Stimulated activated CD8-positive, alpha-beta memory T cell treated with anti-CD3 and anti-CD28 coated beads, Interleukin-4, amount 100 ng/mL, for 4 hours (primary cell): ENCODE results near the gene CD4.

Experiments
- DNase-seq, 2 donors: peaks; one replicate each; pipeline ENCODE4 v3.0.0-alpha.2; 2020; ENCODE audit warnings: low read depth in 2 of 2, low spot score in 1 of 2

The CD4 gene

DNA sequence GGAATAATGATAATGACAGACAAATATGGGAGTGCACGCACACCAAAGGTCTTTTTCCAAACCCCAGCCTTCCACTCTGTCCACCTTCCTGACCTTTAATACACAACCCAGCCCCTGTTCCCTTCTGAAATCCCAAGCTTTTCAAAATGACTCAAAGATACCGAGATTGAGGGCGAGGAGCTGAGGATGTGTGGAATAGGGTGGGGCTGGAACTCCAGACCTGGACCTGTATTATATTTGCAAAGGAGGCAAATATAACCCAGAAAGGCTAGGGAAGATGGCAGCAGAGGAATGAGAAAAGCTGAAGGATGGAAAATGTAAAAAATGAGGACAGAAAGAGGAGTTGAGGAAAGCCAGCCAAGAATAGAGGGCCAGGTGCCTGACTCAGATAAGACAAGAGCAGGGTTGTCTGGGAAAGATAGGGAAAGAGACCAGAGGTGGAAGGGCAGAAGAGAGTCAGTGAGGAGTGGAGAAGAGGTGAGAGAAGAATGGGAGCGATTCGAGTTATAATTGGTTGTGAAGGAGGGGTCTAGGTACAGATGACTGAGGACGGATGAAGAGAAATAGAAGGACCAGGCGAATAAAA lies 24.2 kb upstream of the CD4 start:
- DNase-seq, result no peak

DNA sequence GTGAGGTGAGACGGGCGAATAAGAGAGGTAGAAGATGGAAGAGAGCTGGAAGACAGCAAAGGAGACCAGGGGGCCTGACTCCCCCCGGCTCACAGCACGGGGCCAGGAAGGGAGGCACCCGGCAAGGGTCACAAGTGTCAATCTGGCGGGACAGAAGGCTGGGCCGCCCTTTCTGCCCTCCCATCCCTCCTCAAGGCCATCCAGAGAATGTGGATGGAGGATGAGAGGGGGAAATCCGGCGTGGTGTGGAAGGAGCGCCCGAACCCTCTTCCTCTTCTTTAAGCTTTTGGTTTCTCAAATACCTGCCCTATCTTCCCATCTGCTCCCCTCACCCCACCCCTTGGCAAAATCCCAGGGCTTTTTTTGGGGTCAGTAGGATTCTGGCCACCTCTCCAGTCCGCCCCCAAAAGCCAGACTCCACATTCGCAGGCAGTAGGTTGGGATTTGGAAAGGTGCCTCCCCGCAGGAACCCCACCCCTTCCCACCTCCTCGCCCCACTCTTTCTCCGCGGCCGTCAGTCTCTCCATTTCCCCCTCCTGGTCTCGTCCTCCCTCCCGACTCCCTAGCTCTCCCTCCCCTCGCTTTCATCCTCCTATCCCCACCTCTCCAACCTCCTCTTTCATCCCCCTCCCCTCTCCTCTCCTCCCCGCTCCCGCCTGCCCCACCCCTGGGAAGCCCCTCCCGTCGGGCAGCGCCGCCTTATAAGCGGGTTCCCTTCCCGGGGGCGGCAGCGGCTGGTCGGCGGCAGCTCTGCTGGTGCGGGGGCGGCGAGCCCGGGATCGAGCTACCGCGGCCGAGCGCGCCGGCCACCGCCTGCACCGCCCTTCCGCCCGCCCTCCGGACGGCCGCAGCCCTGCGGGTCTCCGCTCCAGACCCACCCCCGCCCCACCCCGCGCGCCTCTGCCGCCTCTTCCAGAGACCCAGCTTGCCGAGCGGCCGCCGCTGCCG lies 23.4 kb upstream of the CD4 start, which contains the start of gene PTMS:
PTMS (plus strand) TSS at position 730 of the 948 bp plus-strand sequence. CDS start 343 bp downstream, outside the sequence.
- no peak for DNase-seq

DNA sequence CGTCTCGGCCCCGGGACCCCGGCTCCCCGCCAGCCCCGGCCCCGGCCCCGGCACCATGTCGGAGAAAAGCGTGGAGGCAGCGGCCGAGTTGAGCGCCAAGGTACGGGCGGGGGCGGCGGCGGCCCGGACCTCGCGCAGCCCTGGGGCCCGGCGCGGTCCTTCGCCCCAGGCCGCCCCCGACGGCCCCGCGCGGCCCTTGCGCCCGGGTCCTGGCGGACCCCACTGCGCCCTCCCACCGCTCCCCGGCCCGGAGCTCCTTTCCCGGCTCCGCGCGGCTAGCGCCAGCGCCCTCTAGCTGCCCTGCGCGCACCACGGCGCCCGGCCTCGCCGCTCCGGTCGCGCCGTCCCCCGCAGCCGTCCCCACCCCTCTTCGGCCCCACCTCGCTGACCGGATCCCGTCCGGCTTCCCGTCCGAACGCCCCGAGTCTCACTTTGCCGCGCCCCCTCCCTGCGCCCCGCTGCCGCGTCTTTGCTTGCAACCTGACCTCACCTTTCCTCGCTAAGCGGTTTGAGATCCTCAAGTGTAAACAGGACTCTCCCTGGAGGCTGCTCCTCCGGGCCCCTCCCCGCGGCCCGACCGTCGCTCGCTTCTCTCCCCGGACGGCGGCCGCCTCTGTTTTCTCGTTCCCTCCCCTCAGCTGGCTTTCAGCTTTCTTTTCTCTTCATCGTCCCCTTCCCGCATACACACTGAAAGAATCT lies 22.5 kb upstream of the CD4 start:
- DNase-seq, result no peak

DNA sequence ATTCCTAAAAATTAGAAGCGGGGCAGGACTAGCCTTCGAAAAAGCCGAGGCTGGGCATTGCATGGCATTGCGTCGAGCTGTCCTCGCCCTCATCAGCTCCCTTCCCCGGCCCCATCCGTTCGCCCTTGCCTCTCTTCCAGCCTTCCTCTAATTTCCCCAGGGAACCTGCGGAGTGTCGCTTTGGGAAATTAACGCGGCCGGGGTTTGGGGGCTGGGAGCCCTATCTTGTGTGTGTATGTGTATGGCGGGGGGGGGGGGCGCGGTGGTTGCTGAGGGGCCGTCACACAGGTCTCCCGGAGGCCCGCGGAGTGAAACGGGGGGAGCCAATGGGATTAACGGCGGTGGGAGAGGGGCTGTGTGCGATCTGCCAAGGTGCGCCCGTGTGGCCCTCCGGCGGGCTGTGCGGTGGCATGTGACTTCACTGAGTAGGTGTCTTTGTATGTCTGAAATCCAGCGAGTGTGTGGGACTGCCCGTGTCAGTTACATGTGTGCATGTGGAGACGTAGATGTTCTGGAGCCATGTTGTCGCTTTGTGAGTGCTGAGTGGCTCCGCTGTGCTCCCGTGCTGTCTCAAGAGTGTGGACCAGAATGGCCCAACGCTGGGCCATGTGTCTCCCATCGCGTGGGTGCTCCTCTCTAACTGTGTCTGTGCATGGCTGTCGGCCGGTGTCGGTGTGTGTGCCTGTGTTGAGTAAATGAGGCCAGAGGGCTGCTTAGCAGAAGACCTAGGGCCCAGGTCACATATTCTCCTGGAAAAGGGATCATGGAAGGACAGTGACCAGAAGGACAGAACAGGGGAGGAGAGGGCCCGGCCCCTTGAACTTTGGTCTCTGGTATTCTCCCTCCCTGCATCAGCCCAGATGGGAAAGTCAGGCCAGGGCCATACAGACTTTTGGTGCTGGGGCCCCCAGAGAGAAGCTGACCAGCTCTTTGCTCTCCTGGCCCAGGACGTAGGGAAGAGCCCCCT lies 21.7 kb upstream of the CD4 start:
- DNase-seq, result no peak

DNA sequence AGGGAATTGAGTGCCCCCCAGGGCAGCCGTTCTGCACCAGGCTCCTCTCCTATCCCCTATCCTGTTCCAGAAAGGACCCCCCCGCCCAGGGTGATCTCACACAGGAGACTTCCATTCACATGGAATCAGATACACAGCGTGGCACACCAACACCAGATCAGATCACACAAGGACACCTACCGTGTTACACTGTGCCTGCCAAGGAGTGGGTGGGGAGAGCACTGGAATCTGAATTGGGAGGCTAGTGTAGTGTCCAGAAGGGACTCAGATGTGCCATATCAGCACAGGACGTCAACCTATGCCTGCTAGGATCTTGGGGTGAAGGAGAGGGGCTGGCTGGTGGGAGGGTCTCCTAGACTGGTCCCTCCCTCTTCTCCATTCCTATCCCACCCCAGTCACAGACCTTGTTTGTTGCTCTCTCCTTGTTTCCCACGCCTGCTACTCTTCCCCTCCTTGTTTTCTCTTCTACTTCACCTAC lies 20.9 kb upstream of the CD4 start:
- DNase-seq, result no peak

DNA sequence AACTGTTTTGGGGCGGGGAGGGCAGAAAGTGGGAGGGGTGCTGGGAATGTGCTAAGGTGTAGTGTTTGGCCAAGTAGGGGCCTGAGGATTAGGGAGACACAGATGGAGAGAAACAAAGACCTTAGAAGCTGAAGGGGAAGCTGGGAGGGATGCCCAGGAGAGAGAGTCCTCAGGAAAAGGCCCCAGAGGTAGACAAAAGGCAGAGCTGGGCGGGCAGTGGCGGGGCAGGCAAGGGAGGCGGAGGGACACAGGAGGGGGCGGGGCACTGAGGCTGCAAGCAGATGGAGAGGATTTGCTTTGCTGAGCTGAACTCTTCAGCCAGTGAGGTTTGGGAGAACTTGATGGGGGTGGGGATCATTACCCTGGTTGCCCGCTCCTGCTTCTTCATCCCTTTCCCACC lies 20.3 kb upstream of the CD4 start:
- no peak for DNase-seq

DNA sequence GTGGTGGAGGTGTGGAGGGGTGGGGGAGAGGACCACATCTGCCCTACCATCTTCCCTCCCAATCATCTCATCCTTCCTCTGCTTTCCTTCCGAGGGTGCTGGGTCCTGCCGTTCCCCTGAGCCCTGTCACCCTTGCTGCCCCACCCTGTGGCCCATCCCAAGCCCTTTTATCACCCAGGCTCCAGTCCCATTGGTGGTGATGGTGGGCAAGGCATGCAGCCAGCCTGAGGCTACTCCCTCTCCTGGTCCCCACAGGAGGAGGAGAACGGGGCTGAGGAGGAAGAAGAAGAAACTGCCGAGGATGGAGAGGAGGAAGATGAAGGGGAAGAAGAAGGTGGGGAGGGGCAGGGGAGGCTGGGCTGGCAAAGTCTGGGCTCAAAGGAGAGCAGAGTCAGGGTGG lies 19.7 kb upstream of the CD4 start:
- DNase-seq, result no peak

DNA sequence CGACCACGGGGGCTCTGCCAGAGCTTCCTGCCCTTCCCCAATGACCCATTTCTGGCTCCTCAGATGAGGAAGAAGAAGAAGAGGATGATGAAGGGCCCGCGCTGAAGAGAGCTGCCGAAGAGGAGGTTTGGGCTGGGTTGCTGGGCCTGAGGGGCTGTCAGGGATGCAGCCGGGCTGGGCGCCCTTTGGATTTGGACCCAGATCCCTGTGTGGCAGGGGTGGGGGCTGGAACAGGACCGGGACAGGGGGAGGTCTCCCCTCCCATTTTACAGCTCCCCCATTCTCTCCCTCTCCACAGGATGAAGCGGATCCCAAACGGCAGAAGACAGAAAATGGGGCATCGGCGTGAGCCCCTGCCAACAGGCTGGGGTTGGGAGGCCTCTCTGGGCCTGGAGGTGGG lies 19.2 kb upstream of the CD4 start:
- DNase-seq, result no peak

DNA sequence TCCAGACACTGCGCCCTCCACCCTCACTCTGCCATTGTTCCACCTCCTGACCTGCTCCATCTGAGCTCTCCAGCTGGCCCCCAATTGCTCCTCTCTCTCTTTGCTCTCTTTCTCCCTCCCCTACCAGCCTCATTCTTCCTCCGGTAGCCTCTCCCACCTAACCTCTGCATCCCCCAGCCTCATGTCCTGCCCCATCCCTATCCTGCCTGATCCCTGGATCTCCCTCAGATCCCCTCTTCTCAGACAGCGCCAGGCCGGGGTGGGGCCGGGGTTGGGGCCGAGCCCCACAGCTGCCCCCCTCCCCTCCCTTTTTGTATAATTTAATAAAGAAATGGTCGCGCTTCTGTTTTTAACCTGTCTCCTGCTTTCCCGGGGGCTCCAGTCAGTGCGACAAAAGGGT lies 18.7 kb upstream of the CD4 start:
- DNase-seq, result no peak

DNA sequence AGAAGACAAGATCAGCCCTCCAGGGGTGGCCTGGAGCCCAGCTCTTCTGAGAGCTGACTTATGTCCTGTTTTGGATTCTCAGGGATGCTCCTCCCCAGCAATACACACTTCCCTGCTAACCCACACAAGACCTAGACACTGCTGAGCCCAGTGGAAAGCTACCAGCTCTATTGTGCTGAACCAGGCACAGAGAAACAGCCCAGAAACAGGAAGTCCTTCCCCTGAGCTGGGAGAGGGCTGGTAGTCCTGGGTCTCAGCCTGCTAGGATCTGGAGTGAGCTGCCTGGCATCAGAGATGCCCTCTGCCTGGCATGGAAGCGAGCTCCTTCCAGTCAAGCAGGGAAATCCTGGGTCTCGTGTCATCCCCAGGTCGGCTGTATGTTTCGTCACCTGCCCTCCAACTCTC lies 18.2 kb upstream of the CD4 start:
- DNase-seq, result no peak

DNA sequence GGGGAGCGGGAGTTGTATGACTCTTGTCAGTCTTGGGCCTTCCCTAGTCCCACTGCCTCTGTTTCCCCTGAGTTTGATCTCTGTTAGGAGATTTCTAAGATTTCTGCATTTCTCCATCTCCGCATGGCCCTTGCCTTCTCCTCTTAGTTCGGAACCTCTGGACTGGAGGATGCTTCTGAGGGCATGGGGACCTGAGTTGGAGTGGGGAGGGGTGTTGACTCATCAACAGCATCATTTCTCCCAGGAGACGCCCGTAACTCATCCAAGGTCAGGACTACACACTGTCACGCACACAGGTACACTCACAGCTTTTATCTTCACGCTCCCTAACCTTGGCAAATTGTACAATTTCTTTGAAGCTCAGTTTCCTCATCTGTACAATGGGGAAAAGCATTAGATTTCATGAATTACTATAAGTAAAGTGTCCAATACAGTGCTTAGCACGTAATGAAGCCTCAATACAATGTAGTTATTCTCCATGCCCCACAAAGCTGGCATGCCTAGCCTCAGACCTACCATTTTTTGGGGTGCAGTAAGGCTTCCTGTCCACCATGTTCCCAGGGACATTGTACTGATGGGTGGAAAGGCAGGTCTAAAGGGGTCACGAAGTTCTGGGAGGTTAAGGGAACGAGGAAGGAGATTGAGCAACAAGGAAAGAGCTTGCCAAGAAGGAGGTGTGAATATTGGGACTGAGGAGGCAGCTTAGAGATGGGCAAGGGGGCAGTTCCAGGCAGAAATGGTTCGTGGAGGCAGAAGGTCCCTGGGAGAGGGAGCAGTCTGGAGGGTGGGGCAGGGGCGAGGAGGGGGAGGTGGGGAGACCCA lies 17.6 kb upstream of the CD4 start:
- DNase-seq, result no peak

DNA sequence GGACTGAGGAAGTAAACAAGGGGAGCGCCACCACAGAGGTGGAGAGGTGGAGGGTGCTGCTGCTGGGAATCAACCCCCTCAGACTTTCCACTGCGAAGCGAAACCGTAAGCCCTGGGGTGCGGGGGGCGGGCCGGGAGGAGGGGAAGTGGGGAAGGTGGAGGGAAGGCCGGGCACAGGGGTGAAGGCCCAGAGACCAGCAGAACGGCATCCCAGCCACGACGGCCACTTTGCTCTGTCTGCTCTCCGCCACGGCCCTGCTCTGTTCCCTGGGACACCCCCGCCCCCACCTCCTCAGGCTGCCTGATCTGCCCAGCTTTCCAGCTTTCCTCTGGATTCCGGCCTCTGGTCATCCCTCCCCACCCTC lies 17.0 kb upstream of the CD4 start, which contains the start of gene LAG3:
LAG3 (plus strand) TSS at position 190 of the 365 bp plus-strand sequence. CDS start 333 bp downstream, outside the sequence.
- DNase-seq, result peak; percentile 48 to 54

DNA sequence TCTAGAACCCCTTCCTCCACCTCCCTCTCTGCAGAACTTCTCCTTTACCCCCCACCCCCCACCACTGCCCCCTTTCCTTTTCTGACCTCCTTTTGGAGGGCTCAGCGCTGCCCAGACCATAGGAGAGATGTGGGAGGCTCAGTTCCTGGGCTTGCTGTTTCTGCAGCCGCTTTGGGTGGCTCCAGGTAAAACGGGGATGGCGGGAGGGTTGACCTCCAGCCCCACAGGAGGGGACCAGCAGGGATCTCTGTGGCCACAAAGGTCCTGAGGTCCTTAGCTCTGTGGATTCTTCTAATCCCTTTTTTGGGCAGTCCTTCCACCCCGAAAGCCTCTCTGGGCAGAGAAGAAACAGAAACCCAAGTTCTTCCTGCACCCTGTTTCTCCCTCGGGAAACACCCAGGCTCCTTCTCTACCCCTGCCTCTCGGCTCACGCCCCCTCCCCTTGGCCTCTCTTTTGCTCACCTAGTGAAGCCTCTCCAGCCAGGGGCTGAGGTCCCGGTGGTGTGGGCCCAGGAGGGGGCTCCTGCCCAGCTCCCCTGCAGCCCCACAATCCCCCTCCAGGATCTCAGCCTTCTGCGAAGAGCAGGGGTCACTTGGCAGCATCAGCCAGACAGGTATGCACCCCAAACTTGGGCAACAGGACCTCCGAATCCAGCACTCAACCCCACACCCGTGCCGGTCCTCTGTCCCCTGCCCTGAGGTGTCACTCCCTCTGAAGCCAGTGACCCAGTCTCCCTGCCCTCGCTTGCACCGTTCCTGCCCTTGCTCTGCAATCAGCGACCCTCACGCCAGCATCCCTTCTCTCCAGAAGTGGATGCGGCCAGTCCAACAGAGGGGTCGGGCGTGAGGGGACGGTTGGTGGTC lies 16.4 kb upstream of the CD4 start:
- DNase-seq, result no peak

DNA sequence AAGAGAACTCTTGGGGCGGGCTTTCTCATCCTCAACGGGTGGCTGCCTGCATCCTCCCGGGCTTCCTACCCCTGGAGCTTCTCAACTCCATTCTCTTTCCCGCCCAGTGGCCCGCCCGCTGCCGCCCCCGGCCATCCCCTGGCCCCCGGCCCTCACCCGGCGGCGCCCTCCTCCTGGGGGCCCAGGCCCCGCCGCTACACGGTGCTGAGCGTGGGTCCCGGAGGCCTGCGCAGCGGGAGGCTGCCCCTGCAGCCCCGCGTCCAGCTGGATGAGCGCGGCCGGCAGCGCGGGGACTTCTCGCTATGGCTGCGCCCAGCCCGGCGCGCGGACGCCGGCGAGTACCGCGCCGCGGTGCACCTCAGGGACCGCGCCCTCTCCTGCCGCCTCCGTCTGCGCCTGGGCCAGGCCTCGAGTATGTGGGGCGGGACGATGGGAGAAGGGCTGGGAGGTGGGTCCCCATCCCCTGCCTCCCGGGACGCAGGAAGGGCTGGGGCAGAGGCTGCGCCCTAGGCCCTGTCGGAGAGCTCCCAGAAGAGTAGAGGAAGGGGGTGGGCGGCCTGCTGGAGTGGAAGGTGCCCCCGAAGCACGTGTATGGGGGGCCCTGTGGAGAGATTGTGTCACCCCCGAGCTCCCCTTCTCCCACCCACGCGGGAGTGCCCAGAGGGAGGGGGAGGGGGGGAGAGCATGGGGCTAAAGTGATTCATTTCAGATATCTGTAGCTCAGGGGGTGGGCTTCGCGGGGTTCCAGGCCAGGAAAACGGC lies 15.6 kb upstream of the CD4 start:
- DNase-seq, result peak; percentile 61 to 73

DNA sequence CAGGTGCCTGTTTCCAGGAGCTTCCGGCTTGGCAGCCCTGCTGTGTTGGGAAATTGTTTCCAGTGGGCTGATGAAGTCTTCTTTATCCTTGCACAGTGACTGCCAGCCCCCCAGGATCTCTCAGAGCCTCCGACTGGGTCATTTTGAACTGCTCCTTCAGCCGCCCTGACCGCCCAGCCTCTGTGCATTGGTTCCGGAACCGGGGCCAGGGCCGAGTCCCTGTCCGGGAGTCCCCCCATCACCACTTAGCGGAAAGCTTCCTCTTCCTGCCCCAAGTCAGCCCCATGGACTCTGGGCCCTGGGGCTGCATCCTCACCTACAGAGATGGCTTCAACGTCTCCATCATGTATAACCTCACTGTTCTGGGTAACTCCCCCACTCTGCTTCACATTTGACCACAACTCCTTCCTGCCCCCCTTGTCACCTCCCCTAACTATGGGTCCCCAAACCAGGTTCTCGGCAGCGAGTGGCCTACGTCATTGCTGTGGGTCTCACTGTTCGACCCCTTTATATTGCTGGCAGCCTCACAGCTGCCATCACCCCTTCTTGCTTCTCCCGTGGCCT lies 14.7 kb upstream of the CD4 start:
- DNase-seq, result peak in 1 of 2 donors; percentile 40

DNA sequence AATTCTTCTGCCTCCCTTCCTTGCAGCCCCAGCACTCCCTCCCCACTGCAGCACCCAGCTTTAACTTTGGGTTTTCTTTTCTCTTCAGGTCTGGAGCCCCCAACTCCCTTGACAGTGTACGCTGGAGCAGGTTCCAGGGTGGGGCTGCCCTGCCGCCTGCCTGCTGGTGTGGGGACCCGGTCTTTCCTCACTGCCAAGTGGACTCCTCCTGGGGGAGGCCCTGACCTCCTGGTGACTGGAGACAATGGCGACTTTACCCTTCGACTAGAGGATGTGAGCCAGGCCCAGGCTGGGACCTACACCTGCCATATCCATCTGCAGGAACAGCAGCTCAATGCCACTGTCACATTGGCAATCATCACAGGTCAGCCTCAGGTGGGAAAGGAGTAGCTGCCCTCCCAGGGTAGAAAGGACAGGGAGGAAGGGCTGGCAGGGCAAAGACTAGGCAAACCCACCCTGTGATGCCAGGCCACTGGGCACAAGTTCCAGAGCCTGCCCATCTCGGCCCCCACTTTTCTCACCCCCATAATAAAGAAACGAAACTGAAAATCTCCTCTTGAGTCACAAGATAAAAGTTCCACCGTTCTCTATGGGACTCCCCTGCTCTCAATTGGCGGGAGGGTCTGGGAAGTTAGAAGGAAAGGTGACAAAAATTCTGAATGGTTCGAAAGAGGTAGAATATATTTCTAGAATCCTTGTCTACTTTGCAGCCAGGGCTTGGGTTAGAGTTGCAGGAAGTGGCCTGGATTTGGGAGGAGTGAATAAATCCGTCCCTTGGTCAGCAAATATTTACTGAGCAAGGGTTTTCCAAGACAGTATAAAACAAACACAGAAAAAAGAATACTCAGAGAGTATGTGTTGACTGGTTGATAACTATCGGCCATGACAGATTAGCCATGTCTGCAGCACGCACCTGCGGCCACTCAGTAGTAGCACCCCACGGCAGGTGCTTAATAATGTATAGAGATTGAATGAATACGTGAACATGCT lies 13.8 kb upstream of the CD4 start:
- DNase-seq, result no peak
